ENCODE data around the gene KLRC3.
"Not testable (repeated sequence)": the region's sequence is repeated elsewhere in the genome, so short reads cannot be mapped to it uniquely, and the experiment has no call there.

KLRC3 gene

GRCh38 chr12:10394531-10395152 is 25.8 kb downstream of the KLRC3 start:
- not testable (repeated sequence) for H3K36me3 ChIP-seq (ENCODE audit: control insufficient read depth in 4 of 4, insufficient read depth in 4 of 4, low read length in 3 of 4); H3K9me3 ChIP-seq (ENCODE audit: control extremely low read depth in 1 of 5, control insufficient read depth in 4 of 5, insufficient read depth in 2 of 5, low read depth in 1 of 5, low read length in 4 of 5); H3K4me3 ChIP-seq (ENCODE audit: control insufficient read depth in 1 of 7, extremely low read depth in 1 of 7, insufficient read depth in 4 of 7, low read depth in 2 of 7, low read length in 6 of 7); DNase-seq; H3K27ac ChIP-seq (ENCODE audit: insufficient read depth in 1 of 2, low read depth in 1 of 2, low read length in 2 of 2, poor library complexity in 1 of 2, severe bottlenecking in 2 of 2)
- Histone ChIP-seq H3K4me1 (ENCODE audit: control extremely low read depth in 1 of 4, control insufficient read depth in 4 of 4, insufficient read depth in 4 of 4, low read length in 3 of 4) (peaks cover 16 to 55% (median 23%) of the 10 kb centered on the region in 4 experiments), H3K27me3 (replicated peaks in 2 of 5; ENCODE audit: control insufficient read depth in 4 of 5, insufficient read depth in 5 of 5, low read length in 4 of 5) (peaks cover 0 to 87% (median 0%) of the 10 kb centered on the region in 5 experiments)
- CTCF ChIA-PET = interaction anchor here (2.5 kb wide), 1 partner anchor 19 kb away, joined by 11 read pairs; no protein-coding TSS in a partner anchor
- 94% methylated on average over 3 of the region's 11 CpGs for WGBS (ENCODE audit: insufficient coverage)
- POLR2A ChIA-PET = interaction anchor here (0.9 kb wide), 1 partner anchor 12 kb away, joined by 3 read pairs; no protein-coding TSS in a partner anchor

GRCh38 chr12:10393291-10393690 is 27.1 kb downstream of the KLRC3 start:
- no peaks in the 10 kb centered on the region for H3K36me3 ChIP-seq (ENCODE audit: control insufficient read depth in 4 of 4, insufficient read depth in 4 of 4, low read length in 3 of 4)
- no CpG with 5 or more reads among the region's 3 CpGs for WGBS (ENCODE audit: insufficient coverage)
- DNase-seq = no peak
- H3K27ac ChIP-seq (ENCODE audit: insufficient read depth in 1 of 2, low read depth in 1 of 2, low read length in 2 of 2, poor library complexity in 1 of 2, severe bottlenecking in 2 of 2) = no peak overlapping the region
- POLR2A ChIA-PET = interaction anchor here (0.9 kb wide), 1 partner anchor 14 kb away, joined by 3 read pairs; no protein-coding TSS in a partner anchor
- CTCF ChIA-PET = interaction anchor here (1.1 to 2.5 kb wide), 3 partner anchors 11 to 20 kb away, joined by 3 to 11 read pairs (median 5); partner anchors contain the start of gene KLRC4
- H3K27me3 ChIP-seq (replicated peaks in 2 of 5; ENCODE audit: control insufficient read depth in 4 of 5, insufficient read depth in 5 of 5, low read length in 4 of 5) = peaks cover 0 to 87% (median 0%) of the 10 kb centered on the region in 5 experiments
- H3K9me3 ChIP-seq (ENCODE audit: control extremely low read depth in 1 of 5, control insufficient read depth in 4 of 5, insufficient read depth in 2 of 5, low read depth in 1 of 5, low read length in 4 of 5) = no peaks in the 10 kb centered on the region
- peaks cover 16 to 59% (median 23%) of the 10 kb centered on the region in 4 experiments for H3K4me1 ChIP-seq (ENCODE audit: control extremely low read depth in 1 of 4, control insufficient read depth in 4 of 4, insufficient read depth in 4 of 4, low read length in 3 of 4)
- H3K4me3 ChIP-seq (ENCODE audit: control insufficient read depth in 1 of 7, extremely low read depth in 1 of 7, insufficient read depth in 4 of 7, low read depth in 2 of 7, low read length in 6 of 7) = no peak overlapping the region

GRCh38 chr12:10392394-10392930 is 27.9 kb downstream of the KLRC3 start:
- CTCF ChIA-PET = interaction anchor here (0.7 to 2.5 kb wide), 5 partner anchors 12 to 335 kb away, joined by 3 to 11 read pairs (median 4); partner anchors contain the start of gene KLRC4
- no peak overlapping the region for H3K27ac ChIP-seq (ENCODE audit: insufficient read depth in 1 of 2, low read depth in 1 of 2, low read length in 2 of 2, poor library complexity in 1 of 2, severe bottlenecking in 2 of 2)
- H3K27me3 ChIP-seq (replicated peaks in 2 of 5; ENCODE audit: control insufficient read depth in 4 of 5, insufficient read depth in 5 of 5, low read length in 4 of 5) = peaks cover 0 to 85% (median 0%) of the 10 kb centered on the region in 5 experiments
- no peaks in the 10 kb centered on the region for H3K9me3 ChIP-seq (ENCODE audit: control extremely low read depth in 1 of 5, control insufficient read depth in 4 of 5, insufficient read depth in 2 of 5, low read depth in 1 of 5, low read length in 4 of 5)
- DNase-seq = peak; percentile 55 to 81 (median 74)
- H3K36me3 ChIP-seq (ENCODE audit: control insufficient read depth in 4 of 4, insufficient read depth in 4 of 4, low read length in 3 of 4) = no peaks in the 10 kb centered on the region
- H3K4me3 ChIP-seq (ENCODE audit: control insufficient read depth in 1 of 7, extremely low read depth in 1 of 7, insufficient read depth in 4 of 7, low read depth in 2 of 7, low read length in 6 of 7) = peak overlapping the region in 1 of 7 experiments; percentile 29
- peaks cover 16 to 59% (median 23%) of the 10 kb centered on the region in 4 experiments for H3K4me1 ChIP-seq (ENCODE audit: control extremely low read depth in 1 of 4, control insufficient read depth in 4 of 4, insufficient read depth in 4 of 4, low read length in 3 of 4)
- POLR2A ChIA-PET = interaction anchor here (0.6 kb wide), 1 partner anchor 272 kb away, joined by 5 read pairs; no protein-coding TSS in a partner anchor
- 0% methylated on average over 3 of the region's 7 CpGs for WGBS (ENCODE audit: insufficient coverage)

GRCh38 chr12:10390991-10391390 is 29.4 kb downstream of the KLRC3 start:
- POLR2A ChIA-PET; H3K4me3 ChIP-seq (ENCODE audit: control insufficient read depth in 1 of 7, extremely low read depth in 1 of 7, insufficient read depth in 4 of 7, low read depth in 2 of 7, low read length in 6 of 7); H3K9me3 ChIP-seq (ENCODE audit: control extremely low read depth in 1 of 5, control insufficient read depth in 4 of 5, insufficient read depth in 2 of 5, low read depth in 1 of 5, low read length in 4 of 5); DNase-seq; H3K36me3 ChIP-seq (ENCODE audit: control insufficient read depth in 4 of 4, insufficient read depth in 4 of 4, low read length in 3 of 4); H3K27ac ChIP-seq (ENCODE audit: insufficient read depth in 1 of 2, low read depth in 1 of 2, low read length in 2 of 2, poor library complexity in 1 of 2, severe bottlenecking in 2 of 2): not testable (repeated sequence)
- 100% methylated on average over 4 of the region's 7 CpGs for WGBS (ENCODE audit: insufficient coverage)
- peaks cover 16 to 53% (median 22%) of the 10 kb centered on the region in 4 experiments for H3K4me1 ChIP-seq (ENCODE audit: control extremely low read depth in 1 of 4, control insufficient read depth in 4 of 4, insufficient read depth in 4 of 4, low read length in 3 of 4)
- CTCF ChIA-PET = interaction anchor here (0.9 to 1.5 kb wide), 3 partner anchors 20 to 24 kb away, joined by 3 to 4 read pairs (median 3); no protein-coding TSS in a partner anchor
- peaks cover 0 to 84% (median 0%) of the 10 kb centered on the region in 5 experiments for H3K27me3 ChIP-seq (replicated peaks in 2 of 5; ENCODE audit: control insufficient read depth in 4 of 5, insufficient read depth in 5 of 5, low read length in 4 of 5)

GRCh38 chr12:10389904-10390303 is 30.5 kb downstream of the KLRC3 start, which contains the start of gene KLRK1:
Gene KLRK1 (minus strand): TSS chr12:10390041. CDS start chr12:10388810, 1,231 bp downstream.
- H3K36me3 ChIP-seq (ENCODE audit: control insufficient read depth in 4 of 4, insufficient read depth in 4 of 4, low read length in 3 of 4) = no peaks in the 10 kb centered on the region
- no CpG with 5 or more reads among the region's 1 CpG for WGBS (ENCODE audit: insufficient coverage)
- ChIA-PET CTCF (interaction anchor here (1.2 kb wide), 1 partner anchor 21 kb away, joined by 4 read pairs; no protein-coding TSS in a partner anchor), POLR2A (no interaction called here)
- no peak within 1 kb of the TSS for H3K4me3 ChIP-seq (ENCODE audit: control insufficient read depth in 1 of 7, extremely low read depth in 1 of 7, insufficient read depth in 4 of 7, low read depth in 2 of 7, low read length in 6 of 7)
- H3K9me3 ChIP-seq (ENCODE audit: control extremely low read depth in 1 of 5, control insufficient read depth in 4 of 5, insufficient read depth in 2 of 5, low read depth in 1 of 5, low read length in 4 of 5) = no peaks in the 10 kb centered on the region
- no peak for DNase-seq
- peaks cover 0 to 89% (median 0%) of the 10 kb centered on the region in 5 experiments for H3K27me3 ChIP-seq (replicated peaks in 2 of 5; ENCODE audit: control insufficient read depth in 4 of 5, insufficient read depth in 5 of 5, low read length in 4 of 5)
- peaks cover 11 to 43% (median 18%) of the 10 kb centered on the region in 4 experiments for H3K4me1 ChIP-seq (ENCODE audit: control extremely low read depth in 1 of 4, control insufficient read depth in 4 of 4, insufficient read depth in 4 of 4, low read length in 3 of 4)
- H3K27ac ChIP-seq (ENCODE audit: insufficient read depth in 1 of 2, low read depth in 1 of 2, low read length in 2 of 2, poor library complexity in 1 of 2, severe bottlenecking in 2 of 2) = no peak within 1 kb of the TSS

GRCh38 chr12:10388624-10389413 is 31.6 kb downstream of the KLRC3 start:
- no peaks in the 10 kb centered on the region for H3K36me3 ChIP-seq (ENCODE audit: control insufficient read depth in 4 of 4, insufficient read depth in 4 of 4, low read length in 3 of 4)
- peak overlapping the region in 1 of 7 experiments; percentile 10 for H3K4me3 ChIP-seq (ENCODE audit: control insufficient read depth in 1 of 7, extremely low read depth in 1 of 7, insufficient read depth in 4 of 7, low read depth in 2 of 7, low read length in 6 of 7)
- no peak for DNase-seq
- no peak overlapping the region for H3K27ac ChIP-seq (ENCODE audit: insufficient read depth in 1 of 2, low read depth in 1 of 2, low read length in 2 of 2, poor library complexity in 1 of 2, severe bottlenecking in 2 of 2)
- peaks cover 11 to 36% (median 17%) of the 10 kb centered on the region in 4 experiments for H3K4me1 ChIP-seq (ENCODE audit: control extremely low read depth in 1 of 4, control insufficient read depth in 4 of 4, insufficient read depth in 4 of 4, low read length in 3 of 4)
- no CpG with 5 or more reads among the region's 9 CpGs for WGBS (ENCODE audit: insufficient coverage)
- peaks cover 0 to 90% (median 0%) of the 10 kb centered on the region in 5 experiments for H3K27me3 ChIP-seq (replicated peaks in 2 of 5; ENCODE audit: control insufficient read depth in 4 of 5, insufficient read depth in 5 of 5, low read length in 4 of 5)
- ChIA-PET CTCF (interaction anchor here (1.4 kb wide), 1 partner anchor 22 kb away, joined by 3 read pairs; no protein-coding TSS in a partner anchor), POLR2A (no interaction called here)
- peaks cover 0 to 6% (median 0%) of the 10 kb centered on the region in 5 experiments for H3K9me3 ChIP-seq (ENCODE audit: control extremely low read depth in 1 of 5, control insufficient read depth in 4 of 5, insufficient read depth in 2 of 5, low read depth in 1 of 5, low read length in 4 of 5)

Data from common myeloid progenitor, CD34-positive (primary cell).